Measurements from ENCODE around the gene ARHGEF10L. TPM values are rescaled to one million over a fixed set of nuclear protein-coding genes. Genes with fewer than 3 reads are reported as not detected.
"Not testable (repeated sequence)": the region's sequence is repeated elsewhere in the genome, so short reads cannot be mapped to it uniquely, and the experiment has no call there.

The ARHGEF10L gene
- total RNA-seq (2021) (3.3 and 5.1 TPM in 2 replicates), Bru-seq, nascent RNA (percentile 39 among the genes with signal in this experiment), BruChase-seq, experiment 1, labeled RNA remaining after a 2-hour chase (percentile 38 among the genes with signal in this experiment), BruChase-seq, experiment 2, labeled RNA remaining after a 6-hour chase (percentile 41 among the genes with signal in this experiment)
- long read RNA-seq, partial matches to known transcripts: 0 of 9 reads
- long read RNA-seq, other reads (novel, unspliced or antisense): 9 of 9 reads

- peak within 1 kb of the TSS; percentile 56 for H3K4me3 ChIP-seq (ENCODE audit: low read depth, low read length, poor library complexity, severe bottlenecking)
- ChIA-PET CTCF (no interaction called here), POLR2A (ENCODE audit: low non-redundant PET) (interaction anchor here (0.6 kb wide), 1 partner anchor 71 kb away, joined by 4 read pairs; no protein-coding TSS in a partner anchor)
- no TSS peak for BruUV-seq (replicated peaks)
- peaks cover 11% of the 10 kb centered on the region for H3K27me3 ChIP-seq (replicated peaks; ENCODE audit: insufficient read depth, low read depth, low read length, poor library complexity)
- peak within 1 kb of the TSS; percentile 76 for H3K27ac ChIP-seq (ENCODE audit: low read depth, low read length, poor library complexity, severe bottlenecking)
- H3K4me1 ChIP-seq (ENCODE audit: insufficient read depth, low read length, poor library complexity, severe bottlenecking): peaks cover 12% of the 10 kb centered on the region
- H3K36me3 ChIP-seq (ENCODE audit: insufficient read depth, low read length, poor library complexity, severe bottlenecking): no peaks in the 10 kb centered on the region
- DNase-seq (ENCODE audit: low spot score): peak; percentile 27
- no peaks in the 10 kb centered on the region for H3K9me3 ChIP-seq (ENCODE audit: low read depth, low read length, poor library complexity, severe bottlenecking)
- TF ChIP-seq EZH2 (IDR thresholded peaks at IDR 0.05; ENCODE audit: borderline replicate concordance, low read depth, low read length, poor library complexity, severe bottlenecking): no peak
- no peak for TF ChIP-seq CTCF (conservative IDR thresholded peaks at IDR 0.05; ENCODE audit: low read depth, low read length)
- intact Hi-C loops (cut with micrococcal nuclease; ENCODE audit: unreplicated experiment): no loop called here
Observed at GRCh38 chr1:17539477-17540254, at the start of gene ARHGEF10L. Gene ARHGEF10L (plus strand): TSS chr1:17539698. CDS start chr1:17580596, 40,898 bp downstream.

GRCh38 chr1:17489768-17490417, 49.6 kb upstream of the ARHGEF10L start:
- DNase-seq (ENCODE audit: low spot score); H3K4me1 ChIP-seq (ENCODE audit: insufficient read depth, low read length, poor library complexity, severe bottlenecking); H3K27me3 ChIP-seq (replicated peaks; ENCODE audit: insufficient read depth, low read depth, low read length, poor library complexity); BruUV-seq (replicated peaks); H3K27ac ChIP-seq (ENCODE audit: low read depth, low read length, poor library complexity, severe bottlenecking); H3K9me3 ChIP-seq (ENCODE audit: low read depth, low read length, poor library complexity, severe bottlenecking); H3K4me3 ChIP-seq (ENCODE audit: low read depth, low read length, poor library complexity, severe bottlenecking); H3K36me3 ChIP-seq (ENCODE audit: insufficient read depth, low read length, poor library complexity, severe bottlenecking); CTCF ChIA-PET; POLR2A ChIA-PET (ENCODE audit: low non-redundant PET): not testable (repeated sequence)
- intact Hi-C loops (cut with micrococcal nuclease; ENCODE audit: unreplicated experiment): loop anchor here (5.0 to 10.0 kb wide), 2 partner anchors 428 to 1095 kb away; no protein-coding TSS in a partner anchor

- intact Hi-C loops (cut with micrococcal nuclease; ENCODE audit: unreplicated experiment): loop anchor here (5.0 to 10.0 kb wide), 2 partner anchors 428 to 1094 kb away; no protein-coding TSS in a partner anchor
- H3K27me3 ChIP-seq (replicated peaks; ENCODE audit: insufficient read depth, low read depth, low read length, poor library complexity); POLR2A ChIA-PET (ENCODE audit: low non-redundant PET); H3K4me3 ChIP-seq (ENCODE audit: low read depth, low read length, poor library complexity, severe bottlenecking); BruUV-seq (replicated peaks); DNase-seq (ENCODE audit: low spot score); CTCF ChIA-PET; H3K4me1 ChIP-seq (ENCODE audit: insufficient read depth, low read length, poor library complexity, severe bottlenecking); H3K9me3 ChIP-seq (ENCODE audit: low read depth, low read length, poor library complexity, severe bottlenecking); H3K27ac ChIP-seq (ENCODE audit: low read depth, low read length, poor library complexity, severe bottlenecking); H3K36me3 ChIP-seq (ENCODE audit: insufficient read depth, low read length, poor library complexity, severe bottlenecking): not testable (repeated sequence)
Observed at GRCh38 chr1:17490667-17491066, 48.8 kb upstream of the ARHGEF10L start.

- no peaks in the 10 kb centered on the region for H3K9me3 ChIP-seq (ENCODE audit: low read depth, low read length, poor library complexity, severe bottlenecking)
- H3K27me3 ChIP-seq (replicated peaks; ENCODE audit: insufficient read depth, low read depth, low read length, poor library complexity): no peaks in the 10 kb centered on the region
- intact Hi-C loops (cut with micrococcal nuclease; ENCODE audit: unreplicated experiment): loop anchor here (2.0 to 10.0 kb wide), 3 partner anchors 113 to 1091 kb away; no protein-coding TSS in a partner anchor
- H3K4me3 ChIP-seq (ENCODE audit: low read depth, low read length, poor library complexity, severe bottlenecking): no peak overlapping the region
- H3K27ac ChIP-seq (ENCODE audit: low read depth, low read length, poor library complexity, severe bottlenecking): no peak overlapping the region
- POLR2A ChIA-PET (ENCODE audit: low non-redundant PET): no interaction called here
- TF ChIP-seq CTCF (conservative IDR thresholded peaks at IDR 0.05; ENCODE audit: low read depth, low read length): peak; percentile 96
- no peak for TF ChIP-seq EZH2 (IDR thresholded peaks at IDR 0.05; ENCODE audit: borderline replicate concordance, low read depth, low read length, poor library complexity, severe bottlenecking)
- no TSS peak for BruUV-seq (replicated peaks)
- DNase-seq (ENCODE audit: low spot score): peak; percentile 84
- CTCF ChIA-PET: interaction anchor here (0.5 to 1.2 kb wide), 2 partner anchors 38 to 112 kb away, joined by 6 to 11 read pairs; no protein-coding TSS in a partner anchor
- H3K36me3 ChIP-seq (ENCODE audit: insufficient read depth, low read length, poor library complexity, severe bottlenecking): no peaks in the 10 kb centered on the region
- H3K4me1 ChIP-seq (ENCODE audit: insufficient read depth, low read length, poor library complexity, severe bottlenecking): no peaks in the 10 kb centered on the region
Observed at GRCh38 chr1:17494114-17494729, 45.3 kb upstream of the ARHGEF10L start.
